Activated CD4-positive, alpha-beta T cell treated with anti-CD3 and anti-CD28 coated beads, Interleukin-2, Interleukin-4, amounts not matched to agents 100 ng/mL and 50 ng/mL, durations not matched to agents 16 hours and 8 hours (primary cell): ENCODE results near the gene SLC13A3.
A peak's percentile ranks its signal among the peaks of the same experiment; 100 is the strongest.

Experiments
- DNase-seq: peaks from one replicate; pipeline ENCODE4 v3.0.0-alpha.2; 2020; ENCODE audit warnings: low spot score

SLC13A3 gene

GRCh38 chr20:46520976-46521579, 130.2 kb downstream of the SLC13A3 start:
- DNase-seq = peak; percentile 69

GRCh38 chr20:46520540-46520939, 130.7 kb downstream of the SLC13A3 start:
- no peak for DNase-seq

- no peak for DNase-seq
Observed at GRCh38 chr20:46519471-46520068, 131.7 kb downstream of the SLC13A3 start.

- peak; percentile 71 for DNase-seq
Observed at GRCh38 chr20:46512943-46513844, 138.1 kb downstream of the SLC13A3 start, which contains the start of gene ZNF334. Gene ZNF334 (minus strand): TSS chr20:46513559. CDS start chr20:46512102, 1,457 bp downstream.

- DNase-seq = no peak
Observed at GRCh38 chr20:46509523-46509922, 141.7 kb downstream of the SLC13A3 start.
